GM21526 (cell line): ENCODE data around the gene ADAMTS10.
"Not testable (repeated sequence)": the region's sequence is repeated elsewhere in the genome, so short reads cannot be mapped to it uniquely, and the experiment has no call there.

Experiments used
- ATAC-seq: cut with Tn5 transposase; IDR thresholded peaks from one replicate; pipeline ENCODE4 v1.9.1; 2021; ENCODE audit warnings: moderate library complexity; ENCODE audit not compliant: unreplicated experiment, low FRiP score

Gene ADAMTS10

DNA sequence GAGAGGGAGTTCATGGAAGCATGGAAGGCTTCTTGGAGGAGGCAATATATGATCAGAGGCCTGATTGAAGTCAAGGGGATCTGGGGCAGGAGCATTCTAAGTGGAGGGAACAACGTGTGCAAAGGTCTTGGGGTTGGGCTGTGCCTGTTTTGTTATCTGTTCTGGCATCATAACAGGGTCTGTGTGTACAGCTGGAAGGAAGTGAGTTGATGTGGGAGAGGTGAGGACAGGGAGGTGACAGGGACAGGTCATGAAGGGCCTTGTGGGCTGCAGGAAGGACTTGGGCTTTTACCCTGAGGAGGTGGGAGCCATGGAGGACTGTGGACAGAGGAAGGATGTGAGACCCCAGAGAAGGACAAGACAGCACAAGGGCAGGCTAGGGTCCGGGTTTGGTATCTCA, 18.7 kb upstream of the ADAMTS10 start:
- no peak for ATAC-seq

GRCh38 chr19:8626842-8627241, 16.3 kb upstream of the ADAMTS10 start:
- no peak for ATAC-seq

DNA sequence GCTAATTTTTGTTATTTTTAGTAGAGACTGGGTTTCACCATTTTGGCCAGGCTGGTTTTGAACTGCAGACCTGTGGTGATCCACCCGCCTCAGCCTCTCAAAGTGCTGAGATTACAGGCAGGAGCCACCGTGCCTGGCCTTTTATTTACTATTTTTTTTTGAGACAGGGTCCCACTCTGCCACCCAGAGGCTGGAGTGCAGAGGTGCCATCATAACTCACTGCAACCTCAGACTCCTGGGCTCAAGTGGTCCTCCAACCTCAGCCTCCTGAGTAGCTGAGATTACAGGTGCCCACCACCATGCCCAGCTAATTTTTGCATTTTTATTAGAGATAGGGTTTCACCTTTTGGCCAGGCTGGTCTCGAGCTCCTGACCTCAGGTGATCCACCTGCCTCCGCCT, 12.4 kb upstream of the ADAMTS10 start:
- ATAC-seq, result not testable (repeated sequence)

GRCh38 chr19:8618751-8619150, 8.2 kb upstream of the ADAMTS10 start:
- no peak for ATAC-seq

- ATAC-seq, result no peak
These were observed 7.5 kb upstream of the ADAMTS10 start for GRCh38 chr19:8617984-8618383.

DNA sequence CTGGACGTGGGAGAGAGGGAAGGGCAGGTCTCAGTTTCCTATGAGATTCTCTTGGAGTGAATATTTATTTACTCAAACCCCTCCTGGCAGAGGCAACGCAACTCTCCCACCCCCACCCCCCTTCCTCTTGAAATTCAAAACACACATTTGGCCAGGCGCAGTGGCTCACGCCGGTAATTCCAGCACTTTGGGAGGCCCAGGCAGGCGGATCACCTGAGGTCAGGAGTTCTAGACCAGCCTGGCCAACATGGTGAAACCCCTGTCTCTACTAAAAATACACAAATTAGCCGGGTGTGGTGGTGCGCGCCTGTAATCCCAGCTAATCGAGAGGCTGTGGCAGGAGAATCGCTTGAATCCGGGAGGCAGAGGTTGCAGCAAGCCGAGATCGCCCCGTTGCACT, 6.8 kb upstream of the ADAMTS10 start:
- not testable (repeated sequence) for ATAC-seq

DNA sequence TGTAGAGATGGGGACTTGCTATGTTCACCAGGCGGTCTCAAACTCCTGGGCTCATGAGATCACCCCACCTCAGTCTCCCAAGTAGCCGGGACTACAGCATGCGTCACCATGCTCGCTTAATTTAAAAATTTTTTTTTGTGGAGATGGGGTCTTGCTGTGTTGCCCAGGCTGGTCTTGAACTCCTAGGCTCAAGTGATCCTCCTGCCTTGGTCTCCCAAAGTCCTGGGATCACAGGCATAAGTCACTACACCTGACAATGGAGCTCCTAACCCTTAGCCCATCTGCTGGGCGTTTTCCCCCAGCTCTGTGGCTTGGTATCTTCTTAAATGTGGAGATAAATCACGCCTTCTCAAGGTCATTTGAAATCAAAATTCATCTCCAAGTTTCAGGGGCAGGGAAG, 6.3 kb upstream of the ADAMTS10 start:
- no peak for ATAC-seq

- no peak for ATAC-seq
These were observed 5.5 kb upstream of the ADAMTS10 start for GRCh38 chr19:8615813-8616596.

DNA sequence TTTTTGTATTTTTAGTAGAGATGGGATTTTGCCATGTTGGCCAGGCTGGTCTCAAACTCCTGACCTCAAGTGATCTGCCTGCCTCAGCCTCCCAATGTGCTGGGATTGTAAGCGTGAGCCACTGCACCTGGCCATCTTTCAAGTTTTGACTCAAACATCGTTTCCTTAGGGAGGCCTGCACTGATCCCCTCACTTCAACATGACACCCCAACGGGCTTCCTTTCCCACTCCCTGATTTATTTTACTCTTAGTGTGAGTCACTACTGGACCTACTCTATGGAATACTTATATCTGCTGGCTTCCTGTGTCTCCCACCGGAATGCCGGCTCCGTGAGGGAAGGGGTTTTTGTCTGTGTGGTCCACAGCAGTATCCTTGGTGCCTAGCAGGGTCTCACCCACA, 4.5 kb upstream of the ADAMTS10 start:
- ATAC-seq, result no peak

GRCh38 chr19:8614455-8614854, 3.9 kb upstream of the ADAMTS10 start:
- ATAC-seq, result no peak

DNA sequence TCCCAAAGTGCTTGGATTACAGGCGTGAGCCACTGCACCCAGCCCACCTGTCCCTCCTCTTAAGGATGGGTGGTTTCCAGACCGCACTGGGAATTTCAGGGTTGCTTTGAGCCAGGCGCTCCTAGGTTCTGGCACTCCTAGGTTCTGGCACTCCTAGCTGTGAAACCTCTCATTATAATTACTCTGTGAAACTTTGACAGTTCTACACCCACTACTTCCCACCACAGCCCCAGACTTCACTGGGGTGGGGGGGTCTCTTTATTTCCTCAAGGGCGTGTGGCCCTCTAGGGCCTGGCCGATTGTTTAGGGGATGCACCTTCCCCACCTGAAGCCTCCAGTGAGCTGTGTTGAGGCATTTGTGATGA, 2.3 kb upstream of the ADAMTS10 start:
- ATAC-seq, result no peak

GRCh38 chr19:8611877-8612806, 1.6 kb upstream of the ADAMTS10 start:
- no peak for ATAC-seq

GRCh38 chr19:8611391-8611876, 919 bp upstream of the ADAMTS10 start:
- ATAC-seq, result no peak

- no peak for ATAC-seq
These were observed 403 bp upstream of the ADAMTS10 start for GRCh38 chr19:8610936-8611300.

DNA sequence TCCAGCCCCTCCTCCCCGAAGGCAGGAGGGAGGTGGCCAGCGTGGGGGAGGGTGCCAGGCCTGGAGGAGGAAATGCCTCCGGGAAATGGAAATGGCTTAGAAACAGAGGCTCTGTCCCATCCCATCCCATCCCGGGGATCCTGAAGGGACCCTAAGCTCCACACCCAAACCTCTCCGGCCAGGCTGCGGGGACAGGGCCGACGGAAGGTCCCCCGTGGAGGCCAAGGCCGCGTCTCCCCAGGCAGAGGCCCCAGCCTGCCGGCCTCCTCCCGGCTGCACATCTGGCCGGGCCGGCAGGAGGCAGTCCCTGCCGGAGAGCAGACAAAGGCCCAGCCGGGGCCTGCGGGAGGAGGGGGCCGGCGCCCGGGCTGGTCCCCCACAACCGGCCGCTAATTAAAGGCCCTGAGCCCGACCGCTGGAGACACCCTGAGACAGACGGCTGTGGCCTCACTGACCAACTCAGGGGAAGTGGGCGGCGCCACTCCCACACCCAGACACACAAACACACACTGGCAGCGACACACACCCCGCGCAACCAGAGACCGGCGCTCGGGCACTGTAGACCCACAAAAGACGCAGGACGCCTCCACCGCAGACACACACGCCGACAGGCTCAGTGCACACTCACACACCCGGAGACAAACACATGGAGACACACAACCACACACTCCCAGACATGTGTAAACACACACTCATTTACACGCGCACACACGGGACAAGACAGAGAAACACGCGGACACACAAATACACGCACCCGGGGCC, 1.1 kb downstream of the ADAMTS10 start:
- ATAC-seq, result no peak

GRCh38 chr19:8608941-8609278, 1.6 kb downstream of the ADAMTS10 start:
- ATAC-seq, result no peak

- no peak for ATAC-seq
These were observed 3.1 kb downstream of the ADAMTS10 start for GRCh38 chr19:8607386-8607785.

- no peak for ATAC-seq
These were observed 5.0 kb downstream of the ADAMTS10 start for GRCh38 chr19:8605514-8605913.

DNA sequence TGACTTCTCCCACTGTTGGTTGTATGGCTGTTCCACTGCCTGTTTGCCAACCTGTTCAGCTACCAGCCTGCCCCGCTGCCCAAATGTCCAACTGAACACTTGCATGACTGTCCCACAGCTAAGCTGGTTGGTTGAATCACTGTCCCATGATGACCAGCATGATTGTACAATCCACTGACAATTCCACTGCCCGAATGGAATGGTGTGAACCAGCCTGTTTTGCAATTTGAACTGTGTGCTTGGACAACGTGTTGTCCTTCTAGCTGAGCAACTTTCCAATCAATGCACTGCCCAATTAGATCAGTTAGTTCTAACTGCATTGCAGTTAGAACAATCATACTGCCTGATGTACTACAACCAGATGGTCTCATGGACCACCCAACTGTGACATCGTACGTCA, 8.7 kb downstream of the ADAMTS10 start:
- ATAC-seq, result no peak

- no peak for ATAC-seq
These were observed 9.7 kb downstream of the ADAMTS10 start for GRCh38 chr19:8600816-8601215.

DNA sequence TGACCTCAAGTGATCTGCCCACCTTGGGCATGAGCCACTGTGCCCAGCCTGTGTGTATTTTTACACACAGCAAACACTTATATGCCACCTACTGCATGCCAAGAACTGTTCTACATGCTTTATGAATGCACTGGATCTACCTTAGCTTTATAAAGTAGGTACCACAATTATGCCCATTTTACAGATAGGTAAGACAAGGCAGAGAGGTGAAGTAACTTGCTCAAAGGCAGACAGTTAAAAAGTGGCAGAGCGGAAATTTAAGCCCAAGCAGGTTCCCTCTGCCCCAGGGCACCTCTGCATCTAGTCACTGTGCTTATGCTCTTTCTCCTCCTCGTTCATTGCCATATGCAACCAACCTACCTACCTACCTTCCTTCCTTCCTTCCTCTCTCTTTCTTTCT, 10.5 kb downstream of the ADAMTS10 start:
- no peak for ATAC-seq
